Prostate gland (tissue), 2 donors: ENCODE measurements around the gene LNX1. TPM values are rescaled to one million over a fixed set of nuclear protein-coding genes. Genes with fewer than 3 reads are reported as not detected.

Experiments
- DNase-seq: peaks from one replicate; pipeline ENCODE4 v3.0.0-alpha.2; 2019; ENCODE audit warnings: low spot score
- H3K27ac ChIP-seq, 2 donors: fragments of 200-600 bp; sonication (generic); 2 replicates each; pipeline ENCODE4 v1.5.1; 2017 to 2019
- H3K27me3 ChIP-seq: fragments of 200-600 bp; sonication (generic); replicated peaks from 2 replicates; pipeline ENCODE4 v1.5.1; 2019; ENCODE audit not compliant: insufficient read depth
- H3K36me3 ChIP-seq, 2 donors: fragments of 200-600 bp; sonication (generic); 1 replicate in 1 of 2; 2 replicates in 1 of 2; pipeline versions ENCODE4 v1.5.1 to v1.8.1; 2017 to 2019
- H3K4me1 ChIP-seq: fragments of 200-600 bp; sonication (generic); replicated peaks from 2 replicates; pipeline ENCODE4 v1.5.1; 2019
- H3K4me3 ChIP-seq, 2 donors: fragments of 200-600 bp; sonication (generic); 2 replicates each; pipeline ENCODE4 v1.5.1; 2017 to 2019
- H3K9me3 ChIP-seq: fragments of 200-600 bp; sonication (generic); 2 replicates; pipeline ENCODE4 v1.5.1; 2017
- POLR2A ChIP-seq: fragments of 450-650 bp; IDR thresholded peaks from one replicate; pipeline ENCODE4 v1.6.1; 2016; ENCODE audit warnings: antibody characterized with exemption, mild to moderate bottlenecking
- POLR2AphosphoS5 ChIP-seq: sonication (generic); formaldehyde crosslinking; IDR thresholded peaks from one replicate; pipeline ENCODE4 v1.6.1; 2017; ENCODE audit warnings: antibody characterized with exemption
- WGBS: methylation state at CpG from one replicate; pipeline ENCODE4 v1.1.5; 2018; 5-methylcytosine and 5-hydroxymethylcytosine counted together
- intact Hi-C: fragments of 100-400 bp; cut with DNase I; formaldehyde crosslinking; loops from one replicate; pipeline ENCODE4 v1.14.2; 2022
- total RNA-seq, 2 donors: library from RNA; depleted of rRNA; stranded (reverse); fragments of >200 nt; gene quantifications; one replicate each; pipeline ENCODE4 v1.1.0, GENCODE V29; 2016
- TF ChIP-seq, protein P1 (sequence below), 4 experiments: fragments of 200-600 bp in 2 of 4; fragments of 450-650 bp in 2 of 4; sonication (generic) in 2 of 4; IDR thresholded peaks; 1 replicate in 3 of 4; 2 replicates in 1 of 4; pipeline ENCODE4 v1.5.1; 2016 to 2019; ENCODE audit warnings: antibody characterized with exemption in 4 of 4, mild to moderate bottlenecking in 2 of 4, moderate library complexity in 2 of 4

LNX1 gene
- total RNA-seq, 2 donors from 2014 or later = 13.1 to 13.2 TPM

GRCh38 chr4:53553486-53554210 lies 37.6 kb downstream of the LNX1 start:
- H3K36me3 ChIP-seq = no peaks in the 10 kb centered on the region
- no peak for TF ChIP-seq POLR2AphosphoS5
- TF ChIP-seq, protein P1, sequence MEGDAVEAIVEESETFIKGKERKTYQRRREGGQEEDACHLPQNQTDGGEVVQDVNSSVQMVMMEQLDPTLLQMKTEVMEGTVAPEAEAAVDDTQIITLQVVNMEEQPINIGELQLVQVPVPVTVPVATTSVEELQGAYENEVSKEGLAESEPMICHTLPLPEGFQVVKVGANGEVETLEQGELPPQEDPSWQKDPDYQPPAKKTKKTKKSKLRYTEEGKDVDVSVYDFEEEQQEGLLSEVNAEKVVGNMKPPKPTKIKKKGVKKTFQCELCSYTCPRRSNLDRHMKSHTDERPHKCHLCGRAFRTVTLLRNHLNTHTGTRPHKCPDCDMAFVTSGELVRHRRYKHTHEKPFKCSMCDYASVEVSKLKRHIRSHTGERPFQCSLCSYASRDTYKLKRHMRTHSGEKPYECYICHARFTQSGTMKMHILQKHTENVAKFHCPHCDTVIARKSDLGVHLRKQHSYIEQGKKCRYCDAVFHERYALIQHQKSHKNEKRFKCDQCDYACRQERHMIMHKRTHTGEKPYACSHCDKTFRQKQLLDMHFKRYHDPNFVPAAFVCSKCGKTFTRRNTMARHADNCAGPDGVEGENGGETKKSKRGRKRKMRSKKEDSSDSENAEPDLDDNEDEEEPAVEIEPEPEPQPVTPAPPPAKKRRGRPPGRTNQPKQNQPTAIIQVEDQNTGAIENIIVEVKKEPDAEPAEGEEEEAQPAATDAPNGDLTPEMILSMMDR (IDR thresholded peaks at IDR 0.05) = no peak
- TF ChIP-seq POLR2A = no peak
- H3K4me3 ChIP-seq = no peak overlapping the region
- intact Hi-C loops = no loop called here
- no peak for DNase-seq
- H3K4me1 ChIP-seq = no peaks in the 10 kb centered on the region
- no peaks in the 10 kb centered on the region for H3K27me3 ChIP-seq
- no peaks in the 10 kb centered on the region for H3K9me3 ChIP-seq
- H3K27ac ChIP-seq = no peak overlapping the region
- WGBS = 95% methylated on average over 9 of the region's 9 CpGs

GRCh38 chr4:53552711-53553110 lies 38.6 kb downstream of the LNX1 start:
- no peak for DNase-seq
- TF ChIP-seq POLR2A = no peak
- TF ChIP-seq POLR2AphosphoS5 = no peak
- TF ChIP-seq, protein P1 (IDR thresholded peaks at IDR 0.05) = no peak
- Histone ChIP-seq H3K27ac (no peak overlapping the region), H3K4me3 (no peak overlapping the region), H3K36me3 (no peaks in the 10 kb centered on the region), H3K27me3 (no peaks in the 10 kb centered on the region), H3K4me1 (no peaks in the 10 kb centered on the region), H3K9me3 (no peaks in the 10 kb centered on the region)
- WGBS = 97% methylated on average over 3 of the region's 3 CpGs
- intact Hi-C loops = no loop called here

DNA sequence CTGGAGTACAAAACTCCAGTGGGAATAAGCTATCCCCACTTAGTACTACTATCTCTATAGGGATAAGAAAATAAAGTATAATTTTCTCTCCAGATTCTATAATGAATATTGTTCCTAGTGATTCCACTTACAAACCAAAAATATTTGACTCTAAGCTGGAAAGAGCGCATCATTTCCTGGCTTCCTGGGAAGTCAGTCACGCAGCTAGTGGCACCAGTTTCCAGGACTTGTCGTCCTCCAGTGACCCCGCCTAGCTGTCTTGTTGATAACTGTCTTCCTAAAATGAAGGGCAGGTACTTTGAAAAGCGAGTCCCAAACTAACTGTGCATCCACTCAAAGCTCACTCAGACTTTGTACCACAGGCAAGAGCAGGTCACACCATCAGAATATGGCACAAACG lies 39.3 kb downstream of the LNX1 start:
- Histone ChIP-seq H3K4me3 (no peak overlapping the region), H3K27ac (no peak overlapping the region), H3K9me3 (no peaks in the 10 kb centered on the region), H3K4me1 (no peaks in the 10 kb centered on the region), H3K36me3 (no peaks in the 10 kb centered on the region), H3K27me3 (no peaks in the 10 kb centered on the region)
- intact Hi-C loops = no loop called here
- no peak for TF ChIP-seq POLR2AphosphoS5
- TF ChIP-seq, protein P1 (IDR thresholded peaks at IDR 0.05) = no peak
- TF ChIP-seq POLR2A = no peak
- 88% methylated on average over 6 of the region's 6 CpGs for WGBS
- no peak for DNase-seq

DNA sequence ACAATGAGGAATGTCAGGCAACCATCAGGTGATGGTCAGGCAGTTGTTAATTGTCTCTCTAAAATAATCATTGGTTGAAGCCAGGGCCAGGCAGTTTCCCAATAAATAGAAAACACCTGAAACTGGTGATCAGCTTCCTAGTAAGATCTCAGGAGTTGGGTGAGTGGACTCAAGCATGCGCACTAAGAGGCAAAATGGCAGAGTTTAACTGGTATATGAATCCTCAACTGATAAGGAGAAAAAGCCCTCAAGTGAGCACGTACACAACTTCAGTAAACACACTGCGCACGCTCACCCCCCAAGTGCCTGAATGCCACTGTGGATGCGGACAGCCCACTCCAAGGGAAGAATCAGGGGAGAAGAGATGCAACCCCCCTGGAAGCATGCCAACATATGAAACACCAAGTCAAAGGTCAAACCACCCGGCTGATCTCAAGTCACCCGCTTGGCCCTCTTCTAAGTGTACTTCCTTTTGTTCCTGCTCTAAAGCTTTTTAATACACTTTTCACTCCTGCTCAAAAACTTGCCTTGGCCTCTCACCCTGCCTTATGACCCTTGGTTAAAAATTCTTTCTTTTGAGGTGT lies 39.9 kb downstream of the LNX1 start:
- intact Hi-C loops = no loop called here
- 82% methylated on average over 7 of the region's 7 CpGs for WGBS
- DNase-seq = no peak
- no peaks in the 10 kb centered on the region for H3K36me3 ChIP-seq
- H3K4me1 ChIP-seq = no peaks in the 10 kb centered on the region
- H3K9me3 ChIP-seq = no peaks in the 10 kb centered on the region
- no peak overlapping the region for H3K27ac ChIP-seq
- H3K27me3 ChIP-seq = no peaks in the 10 kb centered on the region
- TF ChIP-seq, protein P1 (IDR thresholded peaks at IDR 0.05) = no peak
- no peak for TF ChIP-seq POLR2AphosphoS5
- TF ChIP-seq POLR2A = no peak
- no peak overlapping the region for H3K4me3 ChIP-seq

- no peak for DNase-seq
- Histone ChIP-seq H3K36me3 (no peaks in the 10 kb centered on the region), H3K27ac (no peak overlapping the region), H3K9me3 (no peaks in the 10 kb centered on the region), H3K4me3 (no peak overlapping the region), H3K27me3 (no peaks in the 10 kb centered on the region), H3K4me1 (no peaks in the 10 kb centered on the region)
- TF ChIP-seq, protein P1 (IDR thresholded peaks at IDR 0.05) = no peak
- TF ChIP-seq POLR2AphosphoS5 = no peak
- no peak for TF ChIP-seq POLR2A
- intact Hi-C loops = no loop called here
- 96% methylated on average over 3 of the region's 3 CpGs for WGBS
Observed at GRCh38 chr4:53548662-53549061, 42.6 kb downstream of the LNX1 start.
